K562 (cell line): ENCODE measurements around the gene TSPYL2.

Experiments
- CTCF ChIP-seq, 3 experiments: IDR thresholded peaks in 2 of 3; conservative IDR thresholded peaks in 1 of 3; 2 replicates each; pipeline ENCODE4 v1.5.1; 2011 to 2012; ENCODE audit warnings: low read length in 3 of 3, mild to moderate bottlenecking in 3 of 3, control low read depth in 2 of 3, improper control_type of control experiment in 1 of 3, inconsistent platforms in 1 of 3, low read depth in 1 of 3, mixed read lengths in 1 of 3, moderate library complexity in 1 of 3; ENCODE audit not compliant: insufficient read depth in 2 of 3
- DNMT1 ChIP-seq: fragments of 450-650 bp; IDR thresholded peaks from 2 replicates; pipeline ENCODE4 v1.6.1; 2016; ENCODE audit warnings: antibody characterized with exemption, mild to moderate bottlenecking
- EGR1 ChIP-seq: fragments of 450-650 bp; conservative IDR thresholded peaks from 2 replicates; pipeline ENCODE4 v1.6.1; 2017; ENCODE audit warnings: mild to moderate bottlenecking
- FOSL1 ChIP-seq: fragments of 200-800 bp; sonication (Bioruptor generic); conservative IDR thresholded peaks from 2 replicates; pipeline ENCODE4 v1.6.1; 2016; ENCODE audit warnings: missing genetic modification characterization, missing compliant biosample characterization
- HOXB6 ChIP-seq: fragments of 250-450 bp; sonication (Bioruptor Pico); IDR thresholded peaks from 2 replicates; pipeline ENCODE4 v1.5.1; 2022; ENCODE audit warnings: mild to moderate bottlenecking, borderline replicate concordance
- REST ChIP-seq, 2 experiments: fragments of 450-650 bp; formaldehyde crosslinking in 1 of 2; IDR thresholded peaks; 2 replicates each; pipeline versions ENCODE4 v1.4.0 to v1.6.1; 2014 to 2020; ENCODE audit warnings: mild to moderate bottlenecking in 2 of 2, borderline replicate concordance in 1 of 2, low read depth in 1 of 2
- YY1 ChIP-seq, 3 experiments: IDR thresholded peaks; 2 replicates each; pipeline ENCODE4 v1.6.1; 2011; ENCODE audit warnings: low read length in 2 of 3, mild to moderate bottlenecking in 2 of 3, moderate library complexity in 2 of 3, borderline replicate concordance in 1 of 3, control low read depth in 1 of 3, low read depth in 1 of 3; ENCODE audit not compliant: insufficient read depth in 3 of 3, insufficient replicate concordance in 2 of 3, control insufficient read depth in 1 of 3, insufficient read length in 1 of 3; ENCODE audit errors: extremely low read depth in 1 of 3
- ZNF518B ChIP-seq: fragments of 250-450 bp; sonication (Bioruptor Pico); IDR thresholded peaks from 2 replicates; pipeline ENCODE4 v1.5.0; 2021; ENCODE audit warnings: mild to moderate bottlenecking, moderate library complexity
- ZNF586 ChIP-seq: fragments of 450-650 bp; formaldehyde crosslinking; conservative IDR thresholded peaks from 2 replicates; pipeline ENCODE4 v1.4.0; 2020; ENCODE audit warnings: mild to moderate bottlenecking, moderate library complexity

GRCh38 chrX:53093177-53093655 is 11.0 kb downstream of the TSPYL2 start:
- peak; percentile 65 to 69 (median 67) for TF ChIP-seq CTCF (IDR thresholded peaks at IDR 0.05 in 2 of 3, conservative IDR thresholded peaks at IDR 0.05 in 1 of 3; ENCODE audit: insufficient read depth in 2 of 3, low read depth in 1 of 3, low read length in 3 of 3)
- no peak for TF ChIP-seq HOXB6 (CRISPR knock-in tag)
- 0 out of 2 replicates have a peak, but pooled peaks have one; percentile 44 for TF ChIP-seq FOSL1
- TF ChIP-seq YY1 (IDR thresholded peaks at IDR 0.05; ENCODE audit: borderline replicate concordance in 1 of 3, control insufficient read depth in 1 of 3, extremely low read depth in 1 of 3, insufficient read depth in 3 of 3, insufficient read length in 1 of 3, insufficient replicate concordance in 2 of 3, low read depth in 1 of 3, low read length in 2 of 3) = no peak
- TF ChIP-seq ZNF586 = no peak
- no peak for TF ChIP-seq DNMT1
- peak; percentile 31; the same call in 1 of the 2 replicates for TF ChIP-seq REST (IDR thresholded peaks at IDR 0.05; ENCODE audit: borderline replicate concordance)
- no peak for TF ChIP-seq REST (CRISPR knock-in tag; IDR thresholded peaks at IDR 0.05; ENCODE audit: low read depth)
- no peak for TF ChIP-seq ZNF518B (CRISPR knock-in tag)
- no peak for TF ChIP-seq EGR1
